Left kidney (tissue), 2 donors: Measurements from ENCODE around the gene CSNK1A1L. TPM values are rescaled to one million over a fixed set of nuclear protein-coding genes. Genes with fewer than 3 reads are reported as not detected.
A peak's percentile ranks its signal among the peaks of the same experiment; 100 is the strongest.
"Not testable (repeated sequence)": the region's sequence is repeated elsewhere in the genome, so short reads cannot be mapped to it uniquely, and the experiment has no call there.

ENCODE experiments used
- DNase-seq: peaks from one replicate; pipeline ENCODE4 v3.0.0-alpha.2; 2013
- polyA plus RNA-seq: library from polyadenylated mRNA; unstranded; fragments of 120-200 nt; gene quantifications from one replicate; pipeline ENCODE4 v1.2.1, GENCODE V29; 2013; ENCODE audit not compliant: insufficient read length

The CSNK1A1L gene
- polyA plus RNA-seq, 1 donor, result 0.15 TPM

DNA sequence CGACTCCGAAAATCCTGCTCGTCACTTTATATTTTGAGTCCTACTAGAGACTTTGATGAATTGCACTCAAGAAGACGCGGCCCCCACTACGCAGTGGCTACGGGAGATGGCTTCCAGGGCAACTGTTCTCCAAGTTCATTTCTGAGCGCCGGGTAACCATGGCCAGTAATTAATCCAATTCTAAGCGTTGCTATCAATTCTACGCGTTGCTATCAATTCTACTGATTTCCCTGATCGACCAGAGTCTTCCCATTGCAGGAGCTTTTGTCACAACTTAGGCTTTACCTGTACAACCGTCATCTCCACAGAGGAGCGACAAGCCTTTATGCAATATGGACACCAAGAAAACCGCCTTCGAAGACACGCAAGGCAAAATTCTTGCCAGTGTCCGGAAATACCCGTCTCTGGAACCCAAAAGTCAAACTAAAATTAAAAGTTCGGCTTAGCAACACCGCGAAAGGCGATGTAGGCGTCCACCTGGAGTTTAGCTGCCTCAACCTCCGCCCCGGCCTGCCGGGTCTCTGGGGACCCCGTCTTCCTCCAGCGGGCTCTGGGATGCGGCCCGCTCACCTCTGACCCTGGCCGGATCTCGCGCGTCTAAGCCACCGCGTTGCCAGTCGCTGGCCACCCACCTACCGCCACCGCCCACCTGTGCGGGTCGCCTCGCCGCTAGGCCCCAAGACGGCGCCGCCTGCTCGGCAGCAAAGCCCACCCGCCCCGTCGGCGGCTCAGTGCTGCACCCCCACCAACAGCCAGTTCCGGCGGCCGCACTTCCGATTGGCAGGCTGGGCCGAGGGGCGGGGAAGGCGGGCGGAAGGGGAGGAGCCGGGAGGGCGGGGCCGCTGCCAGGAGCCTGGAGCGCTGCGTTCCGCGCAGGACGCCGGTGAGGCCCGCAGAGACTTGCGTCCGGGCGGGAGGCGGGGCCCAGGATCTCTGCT lies 46.3 kb downstream of the CSNK1A1L start, which contains the start of gene SUPT20H:
Gene SUPT20H, minus strand, starts transcription at position 779 of the 938 bp plus-strand sequence. CDS start 8,198 bp downstream, outside the sequence.
- DNase-seq, result peak; percentile 90

DNA sequence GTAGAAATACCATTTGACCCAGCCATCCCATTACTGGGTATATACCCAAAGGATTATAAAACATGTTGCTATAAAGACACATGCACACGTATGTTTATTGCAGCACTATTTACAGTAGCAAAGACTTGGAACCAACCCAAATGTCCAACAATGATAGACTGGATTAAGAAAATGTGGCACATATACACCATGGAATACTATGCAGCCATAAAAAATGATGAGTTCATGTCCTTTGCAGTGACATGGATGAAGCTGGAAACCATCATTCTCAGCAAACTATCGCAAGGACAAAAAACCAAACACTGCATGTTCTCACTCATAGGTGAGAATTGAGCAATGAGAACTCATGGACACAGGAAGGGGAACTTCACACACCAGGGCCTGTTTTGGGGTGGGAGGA lies 49.2 kb downstream of the CSNK1A1L start:
- DNase-seq, result not testable (repeated sequence)

Other genes starting within 250 kb of the CSNK1A1L start
- 37.0 TPM for gene SMAD9, start 185.4 kb downstream of the CSNK1A1L start, polyA plus RNA-seq
- gene ALG5, start 106.3 kb downstream of the CSNK1A1L start, polyA plus RNA-seq, result 58.8 TPM
- gene EXOSC8, start 104.9 kb downstream of the CSNK1A1L start, polyA plus RNA-seq, result 88.0 TPM
- gene SUPT20H, start 46.0 kb downstream of the CSNK1A1L start, polyA plus RNA-seq, result 126 TPM